ENCODE measurements around the gene TBPL1.

DNA sequence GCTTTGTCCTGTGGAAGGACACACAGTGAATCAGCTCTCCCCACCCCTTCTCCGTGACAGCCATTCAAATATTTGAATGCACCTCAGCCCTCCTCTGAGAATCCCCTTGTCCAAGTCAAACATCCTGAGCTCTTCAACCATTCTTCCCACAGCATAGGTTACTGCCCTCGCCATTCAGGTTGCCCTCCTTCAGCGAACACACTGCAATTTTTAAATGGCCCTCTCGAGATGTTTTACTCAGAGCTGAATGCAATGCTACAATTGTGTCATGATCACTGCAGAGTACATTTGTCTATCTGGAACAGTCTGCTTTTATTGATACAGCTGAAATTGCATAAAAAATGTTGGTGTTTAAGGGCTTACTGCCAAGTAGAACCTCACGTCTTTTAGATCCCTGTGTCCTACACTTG, 50.5 kb downstream of the TBPL1 start:
- TF ChIP-seq CTCF (IDR thresholded peaks at IDR 0.05) (no peak), POLR2A (IDR thresholded peaks at IDR 0.05) (no peak)
